Measurements from ENCODE around the gene PPP1R9B.
A peak's percentile ranks its signal among the peaks of the same experiment; 100 is the strongest.

The PPP1R9B gene

DNA sequence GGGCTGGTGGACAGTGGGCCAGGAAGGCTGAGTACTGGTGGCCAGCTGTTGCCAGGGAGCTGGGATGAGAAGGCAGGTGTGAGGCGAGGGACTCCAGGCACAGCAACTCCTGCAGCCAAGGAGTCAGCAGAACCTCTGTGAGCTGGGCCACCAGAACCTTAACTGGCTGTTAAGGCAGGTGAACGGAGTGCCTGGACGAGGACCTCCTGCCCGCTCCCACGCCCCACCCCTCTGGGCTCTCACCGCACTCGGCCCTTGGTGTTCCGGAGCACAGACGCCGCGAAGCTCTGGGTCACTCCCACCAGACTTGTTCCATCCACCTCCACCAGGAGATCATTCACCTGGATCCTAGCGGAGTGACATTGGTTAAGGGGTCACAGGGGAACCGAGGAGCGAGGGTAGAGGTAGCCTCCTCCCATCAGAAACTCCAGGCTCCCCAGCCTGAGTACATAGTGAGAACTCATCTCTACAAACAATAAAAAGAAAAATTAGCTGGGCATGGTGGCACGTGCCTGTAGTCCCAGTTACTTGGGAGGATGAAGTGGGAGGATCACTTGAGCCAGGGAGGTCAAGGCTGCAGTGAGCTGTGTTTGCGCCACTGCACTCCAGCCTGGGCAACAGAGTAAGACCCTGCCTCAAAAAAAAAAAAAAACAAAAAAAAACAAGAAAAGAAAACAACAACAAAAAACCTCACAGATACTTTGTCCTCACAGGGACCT is 9.3 kb downstream of the PPP1R9B start:
- no peak for DNase-seq

DNA sequence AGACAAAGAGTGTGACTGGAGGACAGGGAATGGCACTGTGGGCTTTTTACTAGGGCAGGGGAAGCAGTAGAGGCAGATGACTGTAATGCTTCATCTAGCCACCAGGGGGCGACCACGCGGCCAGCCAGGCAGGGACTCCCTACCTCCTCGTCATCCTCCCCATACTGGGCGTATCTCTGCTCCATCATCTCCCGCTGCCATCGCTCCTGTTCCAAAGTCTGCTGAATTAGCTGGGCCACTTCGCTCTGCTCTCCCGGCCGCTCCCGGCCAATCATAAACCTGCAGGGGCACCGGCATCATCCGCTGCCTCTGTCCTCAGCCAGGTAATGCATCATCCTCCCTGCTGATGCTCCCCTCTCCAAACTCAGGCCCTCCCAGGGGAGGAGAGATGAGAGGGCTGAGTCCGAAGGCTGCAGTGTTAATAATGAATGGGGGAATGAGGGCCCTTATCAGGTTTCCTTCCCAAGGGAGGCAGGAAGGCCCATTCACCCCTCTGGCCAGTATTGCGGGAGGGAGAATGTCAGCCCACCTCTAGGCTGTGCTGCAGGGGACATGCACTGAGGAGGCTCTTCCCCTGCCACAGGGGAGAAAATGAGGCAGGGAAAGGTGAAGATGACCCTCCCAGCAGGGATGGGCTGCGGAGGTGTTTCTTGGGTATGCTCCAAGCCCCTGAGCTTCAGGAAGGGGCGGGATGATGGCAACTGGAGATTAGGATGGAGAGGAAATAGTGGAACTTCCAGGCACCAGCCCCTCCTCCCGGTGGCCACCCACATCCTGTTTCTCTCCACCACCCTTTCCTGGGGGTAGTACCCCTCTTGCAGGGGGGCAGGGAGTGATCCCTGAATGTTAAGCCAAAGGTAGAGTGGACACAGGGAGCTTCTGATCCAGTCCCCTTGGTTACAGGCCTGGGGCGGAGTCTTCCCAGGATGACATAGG is 10.3 kb downstream of the PPP1R9B start:
- peak; percentile 79 for DNase-seq

DNA sequence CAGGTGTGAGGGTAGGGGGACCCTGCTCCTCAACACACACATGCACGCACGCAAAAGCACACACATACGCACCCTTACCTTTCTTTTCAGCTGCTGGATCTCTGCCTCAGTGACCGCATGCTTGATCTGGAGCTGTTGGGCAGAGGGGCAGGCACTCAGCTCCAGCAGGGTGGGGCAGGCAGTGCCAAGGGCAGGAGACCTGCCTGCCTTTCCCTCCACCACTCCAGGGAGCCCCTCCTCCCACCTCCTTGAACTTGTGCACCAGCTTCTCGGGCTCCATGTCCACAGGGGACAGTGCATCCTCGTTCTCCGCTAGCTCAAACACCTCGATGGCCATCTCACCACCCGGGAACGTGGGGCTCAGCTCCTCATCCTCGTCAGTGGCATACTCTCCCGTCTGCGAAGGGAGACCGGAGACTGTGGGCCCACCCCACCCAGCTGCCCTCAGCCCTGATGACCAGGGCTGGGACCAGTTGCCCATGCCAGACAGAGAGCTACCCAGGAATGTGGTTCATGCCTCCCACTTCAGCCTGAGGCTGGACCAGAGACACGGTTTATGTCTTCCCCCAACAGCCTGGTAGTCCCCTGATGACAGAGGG is 11.2 kb downstream of the PPP1R9B start:
- DNase-seq, result no peak

- DNase-seq, result no peak
These were observed 13.4 kb downstream of the PPP1R9B start for GRCh38 chr17:50137042-50137441.

GRCh38 chr17:50136096-50136687 is 14.3 kb downstream of the PPP1R9B start:
- DNase-seq, result no peak

GRCh38 chr17:50135316-50136095 is 15.0 kb downstream of the PPP1R9B start:
- no peak for DNase-seq

GRCh38 chr17:50134206-50135110 is 16.0 kb downstream of the PPP1R9B start:
- no peak for DNase-seq

GRCh38 chr17:50133769-50134099 is 16.7 kb downstream of the PPP1R9B start:
- no peak for DNase-seq

GRCh38 chr17:50133028-50133768 is 17.3 kb downstream of the PPP1R9B start:
- no peak for DNase-seq

- DNase-seq, result no peak
These were observed 18.2 kb downstream of the PPP1R9B start for GRCh38 chr17:50132104-50132794.

- no peak for DNase-seq
These were observed 19.7 kb downstream of the PPP1R9B start for GRCh38 chr17:50130559-50131305.

GRCh38 chr17:50129728-50130558 is 20.5 kb downstream of the PPP1R9B start, which contains the start of gene SAMD14:
SAMD14 (minus strand) TSS chr17:50130160; CDS start chr17:50124959, 5,201 bp downstream.
- peak; percentile 45 for DNase-seq

DNA sequence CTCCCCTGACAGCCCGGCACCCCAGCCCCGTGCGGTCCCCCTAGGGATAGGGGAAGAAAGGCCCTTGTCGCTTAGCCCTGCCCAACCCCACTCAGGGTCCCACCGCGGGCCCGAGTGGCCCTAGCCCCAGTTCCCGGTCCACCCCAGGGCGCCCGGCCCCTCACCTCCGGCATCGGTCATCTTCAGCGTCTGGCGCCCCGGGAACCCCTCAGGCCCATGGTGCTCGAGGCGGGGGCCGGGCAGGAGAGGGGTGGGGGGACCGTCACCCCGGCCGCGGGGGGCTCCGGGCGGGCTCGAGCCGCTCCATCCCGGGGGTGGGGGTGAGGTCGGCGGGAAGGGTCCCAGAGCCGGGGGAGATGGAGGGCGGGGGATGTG is 21.1 kb downstream of the PPP1R9B start:
- DNase-seq, result no peak

DNA sequence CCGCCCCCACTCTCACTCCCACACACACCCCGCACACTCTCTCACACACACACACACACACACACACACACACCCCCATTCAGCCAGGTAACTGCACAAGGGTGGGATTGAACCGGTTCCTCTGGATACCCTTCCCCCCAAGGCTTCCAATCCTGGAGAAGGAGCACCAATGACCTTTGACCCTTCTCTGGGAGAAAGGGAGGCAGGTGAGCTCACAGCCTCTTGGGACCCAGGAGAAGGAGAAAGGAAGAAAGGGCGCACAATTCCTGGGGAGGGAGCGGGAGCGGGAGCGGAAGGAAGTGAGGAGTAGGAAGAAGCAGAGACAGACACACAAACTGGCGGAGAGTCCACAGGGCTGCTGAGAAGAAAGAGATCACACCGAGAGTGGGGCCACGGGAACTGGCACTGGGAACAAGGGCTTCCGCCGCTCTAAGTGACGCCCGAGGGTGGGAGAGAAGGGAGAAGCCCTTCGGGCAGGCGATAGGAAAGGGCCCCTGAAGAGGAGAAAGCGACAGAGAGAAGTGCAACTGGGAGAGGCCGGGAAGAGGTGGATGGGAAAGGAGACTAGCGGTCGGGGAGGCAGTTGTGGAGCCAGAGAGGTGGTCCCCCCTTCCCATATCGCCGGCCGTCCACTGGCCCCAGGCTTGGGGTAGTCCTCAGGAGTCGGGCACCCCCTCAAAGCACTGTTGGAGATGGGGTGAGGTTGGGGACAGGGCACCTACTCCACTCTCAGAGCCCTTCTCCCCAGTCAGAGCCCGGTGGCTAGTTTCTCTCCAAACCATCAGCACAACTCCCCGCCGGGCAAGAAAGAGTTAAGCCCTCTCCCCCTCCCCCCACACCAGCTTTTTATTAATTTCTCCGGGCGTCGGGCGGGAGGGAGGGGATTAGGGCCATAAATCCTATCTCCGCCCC is 21.8 kb downstream of the PPP1R9B start:
- no peak for DNase-seq

DNA sequence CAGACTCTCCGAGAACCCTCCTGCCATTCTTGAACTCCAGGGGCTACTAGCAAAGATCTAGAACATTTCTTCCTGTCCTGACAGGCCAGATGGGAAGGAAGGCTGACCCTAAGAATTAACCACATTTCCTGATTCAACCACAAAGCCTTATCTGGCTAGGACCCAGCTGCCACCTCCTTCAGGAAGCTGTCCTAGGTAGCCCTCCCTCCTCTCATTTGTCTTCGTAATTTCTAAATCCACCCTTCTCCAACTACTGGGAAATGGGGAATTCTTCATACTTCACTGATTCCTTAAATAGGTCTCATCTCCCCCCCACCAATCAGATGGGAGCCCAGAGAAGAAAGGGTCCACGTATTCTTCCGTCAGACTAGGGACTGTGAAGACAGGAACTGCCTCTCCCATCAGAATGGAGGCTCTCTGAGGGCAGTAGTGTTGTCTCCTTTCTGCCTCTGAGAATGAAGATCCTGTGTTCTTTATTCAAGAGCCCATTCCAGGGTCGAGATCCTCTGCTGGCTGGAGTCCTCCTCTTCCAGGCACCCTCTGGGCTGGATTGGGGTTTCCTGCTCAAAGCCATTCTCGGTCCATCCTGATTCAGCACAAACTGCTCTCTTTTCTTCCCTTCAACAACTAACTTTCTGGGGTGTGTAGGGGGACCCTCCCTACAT is 22.6 kb downstream of the PPP1R9B start:
- DNase-seq, result no peak

- no peak for DNase-seq
These were observed 25.0 kb downstream of the PPP1R9B start for GRCh38 chr17:50125420-50125997.

Data from T-helper 9 cell (primary cell).